DOHH2 (cell line): ENCODE results near the gene HSD11B1L.

Source experiments
- EZH2phosphoT487 ChIP-seq: fragments of 200-600 bp; sonication (generic); IDR thresholded peaks from 2 replicates; pipeline ENCODE4 v1.6.1; 2017; ENCODE audit warnings: borderline replicate concordance, mild to moderate bottlenecking, antibody characterized with exemption, low read length, moderate library complexity, mixed read lengths
- TF ChIP-seq, protein P1 (sequence below): fragments of 200-600 bp; sonication (generic); IDR thresholded peaks from one replicate; pipeline ENCODE4 v1.5.1; 2014; ENCODE audit warnings: antibody characterized with exemption, mild to moderate bottlenecking, low read depth, low read length; ENCODE audit not compliant: poor library complexity, severe bottlenecking

DNA sequence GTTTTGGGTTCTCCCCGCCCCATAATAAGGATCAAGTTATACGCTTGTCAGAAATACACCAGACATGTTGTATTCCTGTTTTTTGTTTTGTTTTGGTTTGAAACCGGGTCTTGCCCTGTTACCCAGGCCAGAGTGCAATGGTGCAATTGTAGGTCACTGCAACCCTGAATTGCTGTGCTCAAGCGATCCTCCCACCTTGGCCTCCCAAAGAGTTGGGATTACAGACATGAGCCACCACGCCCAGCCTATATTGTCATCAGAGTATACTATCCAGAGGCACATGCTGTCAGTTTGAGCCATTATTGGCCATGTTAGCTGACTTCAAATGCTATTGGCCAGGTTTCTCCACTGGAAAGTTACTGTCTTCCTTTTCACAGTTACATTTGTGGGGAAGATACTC lies 48.2 kb upstream of the HSD11B1L start:
- TF ChIP-seq, protein P1, sequence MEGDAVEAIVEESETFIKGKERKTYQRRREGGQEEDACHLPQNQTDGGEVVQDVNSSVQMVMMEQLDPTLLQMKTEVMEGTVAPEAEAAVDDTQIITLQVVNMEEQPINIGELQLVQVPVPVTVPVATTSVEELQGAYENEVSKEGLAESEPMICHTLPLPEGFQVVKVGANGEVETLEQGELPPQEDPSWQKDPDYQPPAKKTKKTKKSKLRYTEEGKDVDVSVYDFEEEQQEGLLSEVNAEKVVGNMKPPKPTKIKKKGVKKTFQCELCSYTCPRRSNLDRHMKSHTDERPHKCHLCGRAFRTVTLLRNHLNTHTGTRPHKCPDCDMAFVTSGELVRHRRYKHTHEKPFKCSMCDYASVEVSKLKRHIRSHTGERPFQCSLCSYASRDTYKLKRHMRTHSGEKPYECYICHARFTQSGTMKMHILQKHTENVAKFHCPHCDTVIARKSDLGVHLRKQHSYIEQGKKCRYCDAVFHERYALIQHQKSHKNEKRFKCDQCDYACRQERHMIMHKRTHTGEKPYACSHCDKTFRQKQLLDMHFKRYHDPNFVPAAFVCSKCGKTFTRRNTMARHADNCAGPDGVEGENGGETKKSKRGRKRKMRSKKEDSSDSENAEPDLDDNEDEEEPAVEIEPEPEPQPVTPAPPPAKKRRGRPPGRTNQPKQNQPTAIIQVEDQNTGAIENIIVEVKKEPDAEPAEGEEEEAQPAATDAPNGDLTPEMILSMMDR = no peak
- TF ChIP-seq EZH2phosphoT487 = no peak
